HFFc6 (cell line): ENCODE results near the gene FAF1. TPM values are rescaled to one million over a fixed set of nuclear protein-coding genes. Genes with fewer than 3 reads are reported as not detected.

ENCODE experiments used
- DNase-seq: peaks from one replicate; pipeline ENCODE4 v3.0.0-alpha.2; 2018
- H3K27ac Mint-ChIP-seq: 2 replicates; pipeline ENCODE4 v1.8.0; 2020; ENCODE audit warnings: mild to moderate bottlenecking, mixed read lengths
- H3K27me3 Mint-ChIP-seq: 2 replicates; pipeline ENCODE4 v1.8.0; 2021; ENCODE audit warnings: mild to moderate bottlenecking, moderate library complexity, mixed read lengths; ENCODE audit not compliant: insufficient read depth
- H3K36me3 Mint-ChIP-seq: 2 replicates; pipeline ENCODE4 v1.8.0; 2021; ENCODE audit warnings: low read depth, mixed read lengths
- H3K4me1 Mint-ChIP-seq: 2 replicates; pipeline ENCODE4 v1.8.0; 2020; ENCODE audit warnings: low read depth, mixed read lengths
- H3K4me3 Mint-ChIP-seq: 2 replicates; pipeline ENCODE4 v1.8.0; 2020; ENCODE audit warnings: mild to moderate bottlenecking, moderate library complexity, mixed read lengths
- H3K9me3 Mint-ChIP-seq: 2 replicates; pipeline ENCODE4 v1.8.0; 2020; ENCODE audit warnings: mild to moderate bottlenecking, mixed read lengths
- CTCF ChIP-seq: fragments of 200-600 bp; sonication (generic); IDR thresholded peaks from 2 replicates; pipeline ENCODE4 v1.5.0; 2021; ENCODE audit warnings: antibody characterized with exemption, mild to moderate bottlenecking
- total RNA-seq, 6 experiments: library from RNA; stranded (reverse); fragmentation: NEBNext Ultra II Directional; extraction: Animal tissue kit (Norgen Biotek cat#: 25700); gene quantifications; 2 replicates in 1 of 6; 3 replicates in 5 of 6; pipeline ENCODE4 v1.2.3, GENCODE V29; 2021

Gene FAF1
- total RNA-seq, 6 experiments from 2014 or later, result 60.1 to 79.1 (median 67.8) TPM

GRCh38 chr1:50637460-50637859 lies 322.6 kb downstream of the FAF1 start:
- no peaks in the 10 kb centered on the region for H3K4me1 Mint-ChIP-seq
- TF ChIP-seq CTCF, result no peak
- H3K4me3 Mint-ChIP-seq, result no peak overlapping the region
- DNase-seq, result no peak
- no peaks in the 10 kb centered on the region for H3K9me3 Mint-ChIP-seq
- H3K27ac Mint-ChIP-seq, result no peak overlapping the region
- no peaks in the 10 kb centered on the region; the same call in 1 of the 2 replicates for H3K27me3 Mint-ChIP-seq
- 0 out of 2 replicates have a peak, but pooled peaks cover 7% of the 10 kb centered on the region for H3K36me3 Mint-ChIP-seq

GRCh38 chr1:50634251-50634650 lies 325.8 kb downstream of the FAF1 start:
- no peaks in the 10 kb centered on the region; the same call in 1 of the 2 replicates for H3K27me3 Mint-ChIP-seq
- no peak overlapping the region for H3K27ac Mint-ChIP-seq
- H3K36me3 Mint-ChIP-seq, result 0 out of 2 replicates have a peak, but pooled peaks cover 7% of the 10 kb centered on the region
- H3K4me1 Mint-ChIP-seq, result no peaks in the 10 kb centered on the region
- no peak for TF ChIP-seq CTCF
- DNase-seq, result no peak
- no peak overlapping the region for H3K4me3 Mint-ChIP-seq
- H3K9me3 Mint-ChIP-seq, result no peaks in the 10 kb centered on the region

GRCh38 chr1:50633465-50633864 lies 326.6 kb downstream of the FAF1 start:
- TF ChIP-seq CTCF, result no peak
- no peaks in the 10 kb centered on the region; the same call in 1 of the 2 replicates for H3K27me3 Mint-ChIP-seq
- H3K4me1 Mint-ChIP-seq, result no peaks in the 10 kb centered on the region
- H3K27ac Mint-ChIP-seq, result no peak overlapping the region
- H3K4me3 Mint-ChIP-seq, result no peak overlapping the region
- no peak for DNase-seq
- H3K36me3 Mint-ChIP-seq, result 0 out of 2 replicates have a peak, but pooled peaks cover 7% of the 10 kb centered on the region
- no peaks in the 10 kb centered on the region for H3K9me3 Mint-ChIP-seq

GRCh38 chr1:50631161-50631560 lies 328.9 kb downstream of the FAF1 start:
- Mint-ChIP-seq H3K9me3 (no peaks in the 10 kb centered on the region), H3K27me3 (no peaks in the 10 kb centered on the region; the same call in 1 of the 2 replicates), H3K4me1 (no peaks in the 10 kb centered on the region), H3K4me3 (no peak overlapping the region), H3K36me3 (0 out of 2 replicates have a peak, but pooled peaks cover 7% of the 10 kb centered on the region), H3K27ac (no peak overlapping the region)
- TF ChIP-seq CTCF, result no peak
- DNase-seq, result no peak

- Mint-ChIP-seq H3K27ac (no peak overlapping the region), H3K9me3 (no peaks in the 10 kb centered on the region), H3K27me3 (no peaks in the 10 kb centered on the region; the same call in 1 of the 2 replicates), H3K4me1 (peaks cover 8% of the 10 kb centered on the region), H3K4me3 (no peak overlapping the region), H3K36me3 (no peaks in the 10 kb centered on the region)
- DNase-seq, result no peak
- no peak for TF ChIP-seq CTCF
These were observed 337.8 kb downstream of the FAF1 start for GRCh38 chr1:50622259-50622658.
